GM12892 (cell line): ENCODE results near the gene ZAR1L.

ENCODE experiments used
- POLR2A ChIP-seq: IDR thresholded peaks from 2 replicates; pipeline ENCODE4 v1.6.1; 2011; ENCODE audit warnings: low read depth, low read length, control low read depth
- POLR2AphosphoS5 ChIP-seq: IDR thresholded peaks from 2 replicates; pipeline ENCODE4 v1.6.1; 2011; ENCODE audit warnings: low read depth, low read length, control low read depth

DNA sequence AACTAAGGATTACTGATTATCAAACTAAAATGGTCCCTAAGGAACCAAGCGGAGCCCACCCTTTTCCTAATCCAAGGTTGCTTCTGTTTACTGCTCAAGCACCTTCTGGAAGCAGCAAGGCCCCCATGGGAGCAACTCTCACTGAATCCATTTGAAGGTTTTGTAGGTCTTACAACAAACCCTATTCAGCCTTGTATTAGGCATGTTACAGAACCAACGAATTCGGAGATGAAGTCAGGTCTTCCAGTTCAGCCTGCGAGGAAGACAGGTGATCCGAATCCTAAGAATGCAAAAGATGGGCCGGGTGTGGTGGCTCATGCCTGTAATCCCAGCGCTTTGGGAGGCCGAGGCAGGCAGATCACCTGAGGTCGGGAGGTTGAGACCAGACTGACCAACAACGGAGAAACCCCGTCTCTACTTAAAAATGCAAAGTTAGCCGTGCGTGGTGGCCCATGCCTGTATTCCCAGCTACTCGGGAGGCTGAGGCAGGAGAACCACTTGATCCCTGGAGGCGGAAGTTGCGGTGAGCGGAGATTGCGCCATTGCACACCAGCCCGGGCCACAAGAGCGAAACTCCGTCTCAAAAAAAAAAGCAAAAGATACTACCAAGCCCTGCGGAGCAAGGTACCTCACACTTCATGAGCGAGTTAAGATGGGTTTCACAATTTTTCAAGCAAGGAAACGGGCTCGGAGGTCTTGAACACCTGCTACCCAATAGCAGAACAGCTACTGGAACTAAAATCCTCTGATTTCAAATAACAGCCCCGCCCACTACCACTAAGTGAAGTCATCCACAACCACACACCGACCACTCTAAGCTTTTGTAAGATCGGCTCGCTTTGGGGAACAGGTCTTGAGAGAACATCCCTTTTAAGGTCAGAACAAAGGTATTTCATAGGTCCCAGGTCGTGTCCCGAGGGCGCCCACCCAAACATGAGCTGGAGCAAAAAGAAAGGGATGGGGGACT, 609 bp downstream of the ZAR1L start:
- TF ChIP-seq POLR2AphosphoS5 (no peak), POLR2A (no peak)
